Neutrophil (primary cell): Measurements from ENCODE around the gene ANKRD1.

Experiments
- H3K27ac ChIP-seq: fragments of 200-600 bp; sonication (generic); 2 replicates; pipeline ENCODE4 v1.5.1; 2016; ENCODE audit warnings: mild to moderate bottlenecking, moderate library complexity
- H3K27me3 ChIP-seq: fragments of 200-600 bp; sonication (generic); 2 replicates; pipeline ENCODE4 v1.6.0; 2016; ENCODE audit warnings: mild to moderate bottlenecking
- H3K36me3 ChIP-seq: fragments of 200-600 bp; sonication (generic); 2 replicates; pipeline ENCODE4 v1.5.1; 2017
- H3K4me1 ChIP-seq, 2 experiments: fragments of 200-600 bp in 1 of 2; sonication (generic) in 1 of 2; 1 replicate in 1 of 2; 2 replicates in 1 of 2; pipeline versions ENCODE4 v1.5.1 to v1.6.1; 2013 to 2016; ENCODE audit warnings: low read depth in 1 of 2, low read length in 1 of 2, mild to moderate bottlenecking in 1 of 2, moderate library complexity in 1 of 2; ENCODE audit not compliant: control insufficient read depth in 1 of 2, insufficient read depth in 1 of 2
- H3K4me3 ChIP-seq, 2 experiments: fragments of 200-600 bp in 1 of 2; sonication (generic) in 1 of 2; 1 replicate in 1 of 2; 2 replicates in 1 of 2; pipeline ENCODE4 v1.5.1; 2013 to 2016; ENCODE audit warnings: low read depth in 1 of 2, low read length in 1 of 2, mild to moderate bottlenecking in 1 of 2, moderate library complexity in 1 of 2
- H3K9me3 ChIP-seq: fragments of 200-600 bp; sonication (generic); 2 replicates; pipeline ENCODE4 v1.5.1; 2016
- TF ChIP-seq, protein P1 (sequence below): fragments of 200-600 bp; sonication (generic); IDR thresholded peaks from 2 replicates; pipeline ENCODE4 v1.5.1; 2016; ENCODE audit warnings: antibody characterized with exemption

Gene ANKRD1

DNA sequence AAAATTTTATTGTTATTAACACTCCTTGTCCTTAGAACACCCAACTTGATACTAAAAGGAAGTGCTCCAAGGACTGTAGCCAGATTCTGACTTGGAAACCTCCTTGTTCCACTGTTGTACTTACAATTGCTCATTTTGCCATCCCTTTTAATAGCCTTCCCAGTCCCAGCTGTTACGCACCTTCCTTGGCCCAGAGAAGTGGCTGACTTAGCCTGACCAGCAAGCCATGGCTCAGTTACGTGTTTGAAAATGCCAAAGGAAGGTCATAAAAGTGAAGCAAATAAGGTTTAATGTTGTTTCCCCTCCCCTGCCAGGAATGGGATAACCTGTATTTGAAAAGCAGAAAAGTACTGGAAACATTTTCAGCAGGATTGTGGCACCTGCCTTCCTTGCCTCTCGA is 3.7 kb upstream of the ANKRD1 start:
- TF ChIP-seq, protein P1, sequence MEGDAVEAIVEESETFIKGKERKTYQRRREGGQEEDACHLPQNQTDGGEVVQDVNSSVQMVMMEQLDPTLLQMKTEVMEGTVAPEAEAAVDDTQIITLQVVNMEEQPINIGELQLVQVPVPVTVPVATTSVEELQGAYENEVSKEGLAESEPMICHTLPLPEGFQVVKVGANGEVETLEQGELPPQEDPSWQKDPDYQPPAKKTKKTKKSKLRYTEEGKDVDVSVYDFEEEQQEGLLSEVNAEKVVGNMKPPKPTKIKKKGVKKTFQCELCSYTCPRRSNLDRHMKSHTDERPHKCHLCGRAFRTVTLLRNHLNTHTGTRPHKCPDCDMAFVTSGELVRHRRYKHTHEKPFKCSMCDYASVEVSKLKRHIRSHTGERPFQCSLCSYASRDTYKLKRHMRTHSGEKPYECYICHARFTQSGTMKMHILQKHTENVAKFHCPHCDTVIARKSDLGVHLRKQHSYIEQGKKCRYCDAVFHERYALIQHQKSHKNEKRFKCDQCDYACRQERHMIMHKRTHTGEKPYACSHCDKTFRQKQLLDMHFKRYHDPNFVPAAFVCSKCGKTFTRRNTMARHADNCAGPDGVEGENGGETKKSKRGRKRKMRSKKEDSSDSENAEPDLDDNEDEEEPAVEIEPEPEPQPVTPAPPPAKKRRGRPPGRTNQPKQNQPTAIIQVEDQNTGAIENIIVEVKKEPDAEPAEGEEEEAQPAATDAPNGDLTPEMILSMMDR, result no peak
- Histone ChIP-seq H3K27me3 (peaks cover 9% of the 10 kb centered on the region), H3K36me3 (no peaks in the 10 kb centered on the region), H3K27ac (no peak overlapping the region), H3K9me3 (no peaks in the 10 kb centered on the region), H3K4me1 (no peaks in the 10 kb centered on the region), H3K4me3 (no peak overlapping the region)

DNA sequence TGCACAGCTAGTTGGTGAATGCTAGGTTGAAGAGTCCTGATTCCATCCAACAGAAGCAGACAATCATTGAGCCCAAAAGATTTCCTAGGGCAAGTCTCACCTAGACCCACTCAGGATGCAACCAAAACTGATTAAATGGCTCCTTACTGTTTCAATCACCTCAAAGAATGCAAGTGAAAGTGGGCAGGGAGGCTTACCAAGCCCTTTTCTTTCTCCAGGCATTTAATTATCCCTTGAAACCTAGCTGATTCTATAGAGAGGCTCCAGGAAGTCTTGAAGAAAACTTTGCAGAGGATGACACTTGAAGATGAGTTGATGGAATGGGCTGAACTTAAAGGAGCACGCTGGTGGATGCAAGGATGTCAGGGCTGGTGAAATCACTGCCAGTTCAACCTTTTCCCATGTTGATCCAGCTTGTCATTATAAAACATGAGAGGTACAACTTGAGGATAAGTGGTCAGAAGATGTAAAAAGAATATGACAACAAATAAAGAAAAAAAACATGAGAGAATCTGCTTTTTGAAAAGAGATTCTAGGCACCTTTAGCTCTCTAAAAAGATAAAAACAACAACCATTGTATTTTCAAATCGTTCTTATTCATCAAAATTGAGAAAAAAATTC is 2.3 kb upstream of the ANKRD1 start:
- TF ChIP-seq, protein P1, result no peak

DNA sequence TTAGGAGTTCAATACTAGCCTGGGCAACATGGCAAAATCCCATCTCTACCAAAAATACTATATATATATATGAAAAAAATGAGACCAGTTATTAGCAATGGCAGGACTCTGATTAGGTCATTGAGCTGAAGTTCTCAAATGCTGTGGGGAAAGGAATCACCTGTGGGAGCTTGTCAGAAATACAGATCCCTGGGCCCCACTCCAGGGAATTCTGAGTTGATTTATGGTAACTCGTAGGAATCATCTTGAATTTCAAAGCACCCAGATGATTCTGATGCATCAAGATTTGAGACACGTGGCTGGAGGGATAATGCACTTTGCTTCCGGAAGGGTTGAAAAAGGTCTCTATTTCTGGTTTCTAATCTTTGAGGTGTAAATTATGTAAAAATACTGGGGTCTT is 1.0 kb upstream of the ANKRD1 start:
- no peaks in the 10 kb centered on the region for H3K9me3 ChIP-seq
- no peaks in the 10 kb centered on the region for H3K4me1 ChIP-seq
- H3K4me3 ChIP-seq, result no peak overlapping the region
- no peaks in the 10 kb centered on the region for H3K36me3 ChIP-seq
- H3K27ac ChIP-seq, result no peak overlapping the region
- H3K27me3 ChIP-seq, result peaks cover 4% of the 10 kb centered on the region
- TF ChIP-seq, protein P1, result no peak

More for the DNA sequence above, 2.3 kb upstream of the ANKRD1 start:
- Histone ChIP-seq H3K4me1 (no peaks in the 10 kb centered on the region), H3K27me3 (peaks cover 4% of the 10 kb centered on the region), H3K27ac (no peak overlapping the region), H3K4me3 (no peak overlapping the region), H3K36me3 (no peaks in the 10 kb centered on the region), H3K9me3 (no peaks in the 10 kb centered on the region)

DNA sequence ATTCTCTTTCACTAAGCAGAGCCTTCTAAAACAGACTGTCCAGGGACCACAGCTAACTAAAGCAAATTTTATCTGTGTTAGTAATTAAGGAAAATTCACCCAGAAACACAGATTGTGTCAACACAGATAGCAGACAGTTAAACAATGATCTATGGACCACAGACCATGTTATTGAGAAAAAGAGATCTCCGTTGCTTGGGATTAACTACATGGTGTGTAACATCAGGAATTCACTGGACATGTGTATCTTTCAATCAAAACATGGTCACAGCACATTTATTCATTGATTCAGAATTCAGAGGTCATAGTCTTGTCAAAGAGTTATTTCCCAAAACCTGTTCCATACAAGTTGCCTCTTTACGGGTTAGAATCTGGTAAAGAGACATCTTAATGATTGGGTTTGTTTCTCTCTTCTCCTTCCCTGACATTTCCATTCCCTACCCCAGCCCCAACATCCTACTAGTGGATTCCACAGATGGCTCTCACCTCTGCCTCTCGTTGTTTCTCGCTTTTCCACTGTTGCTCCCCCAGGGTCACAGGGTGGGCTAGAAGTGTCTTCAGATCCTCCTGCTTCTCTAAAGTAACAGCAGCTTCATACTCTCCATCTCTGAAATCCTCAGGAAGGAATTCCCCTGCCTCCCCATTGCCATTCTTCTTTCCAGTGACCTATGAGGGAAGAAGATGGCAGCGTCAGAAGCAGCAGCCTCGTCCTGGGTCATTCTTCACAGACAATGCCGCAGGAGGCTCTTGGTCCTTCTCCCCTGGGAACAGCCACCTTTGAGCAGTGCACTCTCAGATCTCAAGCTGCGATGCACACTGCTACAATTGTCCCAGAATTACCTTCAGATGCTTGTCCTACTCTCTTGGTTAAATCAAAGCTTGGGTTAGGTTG is 958 bp downstream of the ANKRD1 start:
- H3K27me3 ChIP-seq, result peaks cover 4% of the 10 kb centered on the region
- TF ChIP-seq, protein P1, result no peak
- no peak overlapping the region for H3K27ac ChIP-seq
- no peaks in the 10 kb centered on the region for H3K4me1 ChIP-seq
- H3K4me3 ChIP-seq, result no peak overlapping the region
- no peaks in the 10 kb centered on the region for H3K9me3 ChIP-seq
- no peaks in the 10 kb centered on the region for H3K36me3 ChIP-seq

DNA sequence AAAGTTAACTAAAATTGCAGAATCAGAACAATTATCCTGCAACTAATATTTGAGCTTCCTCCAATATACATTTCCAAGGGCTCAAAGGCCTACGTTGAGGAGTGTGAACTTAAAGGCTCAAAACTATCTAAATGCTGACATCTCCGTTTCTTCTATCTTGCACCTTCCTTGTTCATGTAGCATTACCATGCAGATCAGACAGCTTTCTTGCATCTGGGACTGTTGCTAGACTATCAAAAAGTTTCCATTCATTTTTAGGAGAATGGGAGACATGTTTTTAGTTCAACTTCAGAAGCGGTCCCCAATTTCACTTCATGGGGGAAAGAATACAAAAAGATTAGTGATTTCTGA is 2.9 kb downstream of the ANKRD1 start:
- no peak overlapping the region for H3K4me3 ChIP-seq

More for the DNA sequence above, 2.9 kb downstream of the ANKRD1 start:
- TF ChIP-seq, protein P1, result no peak
- Histone ChIP-seq H3K4me1 (no peaks in the 10 kb centered on the region), H3K27me3 (peaks cover under 1% of the 10 kb centered on the region), H3K9me3 (no peaks in the 10 kb centered on the region), H3K36me3 (no peaks in the 10 kb centered on the region), H3K27ac (no peak overlapping the region)
